ENCODE results near the gene ARSI. TPM values are rescaled to one million over a fixed set of nuclear protein-coding genes. Genes with fewer than 3 reads are reported as not detected.

Gene ARSI
- total and polyA plus RNA-seq, 2 donors (not counting 3 experiments of a cell fraction or from before 2014, with no cell fraction given): 0.17 to 0.20 TPM

DNA sequence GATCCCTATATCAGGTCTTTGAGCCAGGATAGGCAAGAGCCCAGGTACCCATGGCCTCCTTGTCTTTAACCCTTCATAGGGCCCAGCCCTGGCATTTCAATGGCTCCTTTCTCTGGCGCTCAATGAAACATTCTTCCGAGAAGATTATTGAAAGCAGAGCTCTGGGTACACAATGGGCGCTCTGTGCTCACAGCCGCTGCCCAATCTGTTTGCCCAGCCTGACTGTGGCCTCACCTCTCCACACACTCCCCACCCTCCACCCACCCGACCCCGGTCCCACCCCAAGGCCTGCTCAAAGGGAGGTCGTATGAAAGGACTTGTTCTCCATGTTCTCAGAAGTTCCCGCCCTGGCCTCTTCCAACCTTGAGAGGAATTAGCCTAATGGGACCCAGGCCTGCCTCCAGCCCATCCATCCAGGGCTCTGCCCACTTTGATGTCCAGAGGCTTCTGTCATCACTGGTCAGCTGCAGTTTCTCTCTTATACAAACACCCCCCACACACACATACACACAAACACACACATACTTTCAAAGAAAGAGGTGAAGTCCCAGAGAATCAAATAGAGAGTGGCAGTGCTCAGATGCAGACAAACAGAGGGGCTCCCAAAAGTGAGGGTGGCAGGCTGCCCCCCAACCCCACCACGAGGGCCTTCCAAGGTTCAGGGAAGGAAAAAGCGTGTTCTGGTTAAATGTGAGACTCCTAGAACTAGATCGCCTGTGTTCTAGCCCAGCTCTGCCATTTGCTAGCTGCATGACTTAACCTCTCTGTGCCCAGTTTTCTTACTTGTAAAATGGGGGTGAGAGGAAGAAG, 5.1 kb upstream of the ARSI start:
- H3K9me1 ChIP-seq (replicated peaks; ENCODE audit: control insufficient read depth, extremely low read depth, insufficient read depth, low read length): no peaks in the 10 kb centered on the region
- BruUV-seq (replicated peaks): no TSS peak
- no peak overlapping the region for H3K4me2 ChIP-seq (ENCODE audit: insufficient read depth, low read length)
- dilution Hi-C loops (cut with MboI; ENCODE audit: extremely low pct_ligation_motif_present, low sequenced_read_pairs): no loop called here
- H2AFZ ChIP-seq (ENCODE audit: low read depth, low read length): no peak overlapping the region
- no peaks in the 10 kb centered on the region for H3K79me2 ChIP-seq (ENCODE audit: control insufficient read depth, insufficient read depth, low read length)
- ChIA-PET CTCF (interaction anchor here (0.7 to 1.1 kb wide), 2 partner anchors 11 to 13 kb away, joined by 3 read pairs; no protein-coding TSS in a partner anchor), POLR2A (no interaction called here)
- DNase-seq (ENCODE audit: low read depth, low spot score): no peak
- H3K4me3 ChIP-seq (replicated peaks in 1 of 3; ENCODE audit: insufficient read depth in 1 of 3, low read depth in 1 of 3, low read length in 3 of 3): no peak overlapping the region
- H3K27ac ChIP-seq (ENCODE audit: insufficient read depth, low read depth, low read length): no peak overlapping the region
- TF ChIP-seq POLR2AphosphoS5 (IDR thresholded peaks at IDR 0.05; ENCODE audit: insufficient read depth, low read depth, low read length) (no peak), MYC (IDR thresholded peaks at IDR 0.05; ENCODE audit: low read depth, low read length) (no peak), FOS (IDR thresholded peaks at IDR 0.05; ENCODE audit: borderline replicate concordance, insufficient read depth, low read length) (no peak), JUN (IDR thresholded peaks at IDR 0.05; ENCODE audit: borderline replicate concordance, insufficient read depth, insufficient read length, low read depth) (no peak)
- peaks cover 14 to 28% of the 10 kb centered on the region in 2 experiments for H3K27me3 ChIP-seq (ENCODE audit: control insufficient read depth in 2 of 2, insufficient read depth in 2 of 2, low read length in 2 of 2)
- no peaks in the 10 kb centered on the region for H3K36me3 ChIP-seq (ENCODE audit: control insufficient read depth in 2 of 2, extremely low read depth in 1 of 2, insufficient read depth in 2 of 2, low read length in 2 of 2)
- FAIRE-seq: no peak
- H4K20me1 ChIP-seq (replicated peaks; ENCODE audit: control insufficient read depth, extremely low read depth, insufficient read depth, low read length): no peaks in the 10 kb centered on the region
- no peaks in the 10 kb centered on the region for H3K9me3 ChIP-seq (replicated peaks; ENCODE audit: control insufficient read depth, insufficient read depth, low read length)
- no peaks in the 10 kb centered on the region for H3K4me1 ChIP-seq (ENCODE audit: control insufficient read depth, extremely low read depth, insufficient read depth, low read length)
- H3K9ac ChIP-seq (replicated peaks; ENCODE audit: extremely low read depth, insufficient read depth, low read length): no peak overlapping the region
- intact Hi-C loops (cut with micrococcal nuclease): no loop called here

DNA sequence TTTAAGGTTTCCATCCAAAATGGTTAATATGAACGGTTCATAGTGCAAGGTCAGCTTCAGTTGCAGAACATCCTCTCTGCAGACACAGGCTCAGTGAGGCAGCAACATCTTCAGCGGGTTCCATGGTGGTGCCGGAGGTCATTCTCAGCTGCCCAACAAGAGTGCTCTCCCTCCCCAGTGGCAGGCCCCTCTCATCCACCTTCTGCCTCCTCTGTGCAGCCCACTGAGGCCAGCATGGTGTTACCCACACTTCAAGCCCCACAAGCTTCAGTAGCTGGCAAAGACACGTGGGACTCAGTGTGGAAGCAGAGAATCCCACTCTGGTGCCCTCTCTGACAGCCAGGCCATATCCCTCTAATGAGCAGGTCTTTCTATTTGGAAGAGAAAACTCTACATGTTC, 4.1 kb upstream of the ARSI start:
- intact Hi-C loops (cut with micrococcal nuclease) (no loop called here), dilution Hi-C loops (cut with MboI; ENCODE audit: extremely low pct_ligation_motif_present, low sequenced_read_pairs) (no loop called here)
- POLR2A ChIA-PET: no interaction called here
- Histone ChIP-seq H3K9me3 (replicated peaks; ENCODE audit: control insufficient read depth, insufficient read depth, low read length) (no peaks in the 10 kb centered on the region), H3K27me3 (ENCODE audit: control insufficient read depth in 2 of 2, insufficient read depth in 2 of 2, low read length in 2 of 2) (peaks cover 19 to 37% of the 10 kb centered on the region in 2 experiments), H3K79me2 (ENCODE audit: control insufficient read depth, insufficient read depth, low read length) (no peaks in the 10 kb centered on the region), H3K4me1 (ENCODE audit: control insufficient read depth, extremely low read depth, insufficient read depth, low read length) (no peaks in the 10 kb centered on the region), H3K9ac (replicated peaks; ENCODE audit: extremely low read depth, insufficient read depth, low read length) (no peak overlapping the region), H3K27ac (ENCODE audit: insufficient read depth, low read depth, low read length) (no peak overlapping the region), H4K20me1 (replicated peaks; ENCODE audit: control insufficient read depth, extremely low read depth, insufficient read depth, low read length) (no peaks in the 10 kb centered on the region), H3K9me1 (replicated peaks; ENCODE audit: control insufficient read depth, extremely low read depth, insufficient read depth, low read length) (no peaks in the 10 kb centered on the region), H3K4me2 (ENCODE audit: insufficient read depth, low read length) (no peak overlapping the region), H2AFZ (ENCODE audit: low read depth, low read length) (no peak overlapping the region), H3K4me3 (replicated peaks in 1 of 3; ENCODE audit: insufficient read depth in 1 of 3, low read depth in 1 of 3, low read length in 3 of 3) (no peak overlapping the region), H3K36me3 (ENCODE audit: control insufficient read depth in 2 of 2, extremely low read depth in 1 of 2, insufficient read depth in 2 of 2, low read length in 2 of 2) (no peaks in the 10 kb centered on the region)
- DNase-seq (ENCODE audit: low read depth, low spot score) (no peak), FAIRE-seq (no peak)
- CTCF ChIA-PET: no interaction called here
- TF ChIP-seq, protein P1, sequence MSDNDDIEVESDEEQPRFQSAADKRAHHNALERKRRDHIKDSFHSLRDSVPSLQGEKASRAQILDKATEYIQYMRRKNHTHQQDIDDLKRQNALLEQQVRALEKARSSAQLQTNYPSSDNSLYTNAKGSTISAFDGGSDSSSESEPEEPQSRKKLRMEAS (IDR thresholded peaks at IDR 0.05; ENCODE audit: insufficient read depth, insufficient read length): no peak
- no peak for TF ChIP-seq POLR2AphosphoS5 (IDR thresholded peaks at IDR 0.05; ENCODE audit: insufficient read depth, low read depth, low read length)
- no peak for TF ChIP-seq EZH2 (IDR thresholded peaks at IDR 0.05; ENCODE audit: borderline replicate concordance, low read depth, low read length, severe bottlenecking)
- TF ChIP-seq MYC (IDR thresholded peaks at IDR 0.05; ENCODE audit: low read depth, low read length): no peak
- no peak for TF ChIP-seq FOS (IDR thresholded peaks at IDR 0.05; ENCODE audit: borderline replicate concordance, insufficient read depth, low read length)
- TF ChIP-seq JUN (IDR thresholded peaks at IDR 0.05; ENCODE audit: borderline replicate concordance, insufficient read depth, insufficient read length, low read depth): no peak
- no TSS peak for BruUV-seq (replicated peaks)

Measured in endothelial cell of umbilical vein (primary cell).